Tibial artery (tissue), 4 donors: Measurements from ENCODE around the gene CRY2.
A peak's percentile ranks its signal among the peaks of the same experiment; 100 is the strongest.

Experiments used
- DNase-seq, 2 donors: peaks; one replicate each; pipeline ENCODE4 v3.0.0-alpha.2; 2019
- H3K27ac ChIP-seq, 2 donors: fragments of 200-600 bp; sonication (generic) in 1 of 2; 1 replicate in 1 of 2; 2 replicates in 1 of 2; pipeline ENCODE4 v1.5.1; 2018 to 2019; ENCODE audit warnings: mild to moderate bottlenecking in 1 of 2
- H3K27me3 ChIP-seq, 2 donors: fragments of 200-600 bp; sonication (generic) in 1 of 2; one replicate each; pipeline versions ENCODE4 v1.5.1 to v1.6.0; 2016 to 2019
- H3K36me3 ChIP-seq, 3 donors: fragments of 200-600 bp; sonication (generic) in 2 of 3; one replicate each; pipeline ENCODE4 v1.5.1; 2016 to 2019; ENCODE audit warnings: mild to moderate bottlenecking in 2 of 3
- H3K4me1 ChIP-seq, 4 donors: fragments of 200-600 bp; sonication (generic) in 2 of 4; 1 replicate in 3 of 4; 2 replicates in 1 of 4; pipeline ENCODE4 v1.5.1; 2016 to 2019
- H3K4me3 ChIP-seq, 2 donors: fragments of 200-600 bp; sonication (generic) in 1 of 2; 1 replicate in 1 of 2; 2 replicates in 1 of 2; pipeline ENCODE4 v1.5.1; 2018 to 2019; ENCODE audit warnings: mild to moderate bottlenecking in 2 of 2
- H3K9me3 ChIP-seq, 3 donors: fragments of 200-600 bp; sonication (generic) in 1 of 3; one replicate each; pipeline ENCODE4 v1.5.1; 2016 to 2019
- intact Hi-C: fragments of 100-400 bp; cut with DNase I; formaldehyde crosslinking; loops from one replicate; pipeline ENCODE4 v1.15.0; 2023; ENCODE audit warnings: low total_unique reads
- TF ChIP-seq, protein P1 (sequence below), 2 experiments: fragments of 200-600 bp in 1 of 2; fragments of 450-650 bp in 1 of 2; IDR thresholded peaks; one replicate each; pipeline ENCODE4 v1.5.1; 2017 to 2019; ENCODE audit warnings: antibody characterized with exemption in 2 of 2, mild to moderate bottlenecking in 1 of 2, moderate library complexity in 1 of 2

Gene CRY2

DNA sequence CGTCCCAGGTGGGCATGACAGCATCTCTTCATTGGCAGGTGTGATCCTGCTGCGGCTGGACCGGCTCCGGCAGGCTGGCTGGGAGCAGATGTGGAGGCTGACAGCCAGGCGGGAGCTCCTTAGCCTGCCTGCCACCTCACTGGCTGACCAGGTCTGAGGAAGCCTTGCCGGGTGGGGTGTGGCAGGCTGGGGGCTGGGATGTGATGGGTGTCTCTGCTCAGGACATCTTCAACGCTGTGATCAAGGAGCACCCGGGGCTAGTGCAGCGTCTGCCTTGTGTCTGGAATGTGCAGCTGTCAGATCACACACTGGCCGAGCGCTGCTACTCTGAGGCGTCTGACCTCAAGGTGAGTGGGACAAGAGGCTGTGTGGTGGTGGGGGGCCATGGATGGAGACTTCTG lies 78.7 kb downstream of the CRY2 start:
- peak in 1 of 2 donors; percentile 63 for DNase-seq
- intact Hi-C loops: no loop called here

DNA sequence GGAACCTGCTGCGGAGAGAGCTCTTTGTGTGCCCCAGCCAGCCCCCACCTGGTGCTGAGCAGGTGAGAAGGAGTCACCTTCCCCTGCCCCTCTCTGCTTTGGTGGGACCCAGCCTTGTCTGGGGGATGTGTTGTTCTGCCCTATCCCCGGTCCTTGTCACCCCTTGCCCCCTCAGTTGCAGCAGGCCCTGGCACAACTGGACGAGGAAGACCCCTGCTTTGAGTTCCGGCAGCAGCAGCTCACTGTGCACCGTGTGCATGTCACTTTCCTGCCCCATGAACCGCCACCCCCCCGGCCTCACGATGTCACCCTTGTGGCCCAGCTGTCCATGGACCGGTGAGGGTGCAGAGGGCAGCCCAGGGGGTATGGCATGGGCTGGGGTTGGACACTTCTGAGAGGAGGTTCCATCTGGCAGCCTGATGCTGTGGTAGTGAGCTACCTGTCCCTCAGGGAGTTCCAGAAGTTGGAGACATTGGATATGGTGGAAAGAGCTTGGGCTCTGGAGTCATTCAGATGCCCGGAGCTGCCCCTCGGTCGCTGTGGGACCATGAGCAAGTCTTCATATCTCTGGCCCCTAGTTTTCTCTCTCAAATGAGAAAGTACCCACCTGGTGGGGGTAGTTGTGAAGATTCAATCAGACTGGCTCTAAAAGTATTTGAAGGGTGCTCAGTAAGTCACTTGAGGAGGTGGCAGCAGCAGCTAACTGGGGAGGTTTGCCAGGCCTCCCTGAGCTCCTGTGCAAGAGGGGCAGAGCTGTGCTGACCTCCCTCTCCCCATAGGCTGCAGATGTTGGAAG lies 79.5 kb downstream of the CRY2 start:
- TF ChIP-seq, protein P1, sequence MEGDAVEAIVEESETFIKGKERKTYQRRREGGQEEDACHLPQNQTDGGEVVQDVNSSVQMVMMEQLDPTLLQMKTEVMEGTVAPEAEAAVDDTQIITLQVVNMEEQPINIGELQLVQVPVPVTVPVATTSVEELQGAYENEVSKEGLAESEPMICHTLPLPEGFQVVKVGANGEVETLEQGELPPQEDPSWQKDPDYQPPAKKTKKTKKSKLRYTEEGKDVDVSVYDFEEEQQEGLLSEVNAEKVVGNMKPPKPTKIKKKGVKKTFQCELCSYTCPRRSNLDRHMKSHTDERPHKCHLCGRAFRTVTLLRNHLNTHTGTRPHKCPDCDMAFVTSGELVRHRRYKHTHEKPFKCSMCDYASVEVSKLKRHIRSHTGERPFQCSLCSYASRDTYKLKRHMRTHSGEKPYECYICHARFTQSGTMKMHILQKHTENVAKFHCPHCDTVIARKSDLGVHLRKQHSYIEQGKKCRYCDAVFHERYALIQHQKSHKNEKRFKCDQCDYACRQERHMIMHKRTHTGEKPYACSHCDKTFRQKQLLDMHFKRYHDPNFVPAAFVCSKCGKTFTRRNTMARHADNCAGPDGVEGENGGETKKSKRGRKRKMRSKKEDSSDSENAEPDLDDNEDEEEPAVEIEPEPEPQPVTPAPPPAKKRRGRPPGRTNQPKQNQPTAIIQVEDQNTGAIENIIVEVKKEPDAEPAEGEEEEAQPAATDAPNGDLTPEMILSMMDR (IDR thresholded peaks at IDR 0.05): no peak
- no peaks in the 10 kb centered on the region for H3K9me3 ChIP-seq

More for the DNA sequence above, 78.7 kb downstream of the CRY2 start:
- TF ChIP-seq, protein P1 (IDR thresholded peaks at IDR 0.05): no peak
- Histone ChIP-seq H3K9me3 (no peaks in the 10 kb centered on the region), H3K27ac (no peak overlapping the region), H3K27me3 (peaks cover 11 to 54% of the 10 kb centered on the region in 2 donors), H3K36me3 (peaks cover 0 to 14% (median 0%) of the 10 kb centered on the region in 3 donors), H3K4me3 (no peak overlapping the region), H3K4me1 (peaks cover 10 to 25% (median 14%) of the 10 kb centered on the region in 4 donors)

DNA sequence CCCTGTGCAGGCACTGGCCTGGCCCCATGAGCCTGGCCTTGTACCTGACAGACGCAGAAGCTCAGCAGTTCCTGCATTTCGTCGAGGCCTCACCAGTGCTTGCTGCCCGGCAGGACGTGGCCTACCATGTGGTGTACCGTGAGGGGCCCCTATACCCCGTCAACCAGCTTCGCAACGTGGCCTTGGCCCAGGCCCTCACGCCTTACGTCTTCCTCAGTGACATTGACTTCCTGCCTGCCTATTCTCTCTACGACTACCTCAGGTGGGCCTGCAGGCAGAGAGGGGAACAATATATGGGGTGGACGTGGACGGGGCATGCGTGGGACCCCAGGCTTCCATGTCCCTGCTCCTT lies 80.0 kb downstream of the CRY2 start:
- TF ChIP-seq, protein P1 (IDR thresholded peaks at IDR 0.05): no peak
- Histone ChIP-seq H3K9me3 (no peaks in the 10 kb centered on the region), H3K27me3 (peaks cover 6 to 43% of the 10 kb centered on the region in 2 donors), H3K4me1 (peaks cover 5 to 15% (median 9%) of the 10 kb centered on the region in 4 donors), H3K36me3 (peaks cover 6 to 27% (median 13%) of the 10 kb centered on the region in 3 donors), H3K4me3 (no peak overlapping the region), H3K27ac (no peak overlapping the region)
- peak in 1 of 2 donors; percentile 60 for DNase-seq
- intact Hi-C loops: no loop called here

More for the DNA sequence above, 79.5 kb downstream of the CRY2 start:
- intact Hi-C loops: no loop called here
- no peak overlapping the region for H3K4me3 ChIP-seq
- peaks cover 0 to 21% (median 7%) of the 10 kb centered on the region in 3 donors for H3K36me3 ChIP-seq
- H3K27me3 ChIP-seq: peaks cover 11 to 49% of the 10 kb centered on the region in 2 donors
- H3K4me1 ChIP-seq: peaks cover 10 to 21% (median 14%) of the 10 kb centered on the region in 4 donors
- no peak overlapping the region for H3K27ac ChIP-seq
- DNase-seq: peak in 1 of 2 donors; percentile 55

DNA sequence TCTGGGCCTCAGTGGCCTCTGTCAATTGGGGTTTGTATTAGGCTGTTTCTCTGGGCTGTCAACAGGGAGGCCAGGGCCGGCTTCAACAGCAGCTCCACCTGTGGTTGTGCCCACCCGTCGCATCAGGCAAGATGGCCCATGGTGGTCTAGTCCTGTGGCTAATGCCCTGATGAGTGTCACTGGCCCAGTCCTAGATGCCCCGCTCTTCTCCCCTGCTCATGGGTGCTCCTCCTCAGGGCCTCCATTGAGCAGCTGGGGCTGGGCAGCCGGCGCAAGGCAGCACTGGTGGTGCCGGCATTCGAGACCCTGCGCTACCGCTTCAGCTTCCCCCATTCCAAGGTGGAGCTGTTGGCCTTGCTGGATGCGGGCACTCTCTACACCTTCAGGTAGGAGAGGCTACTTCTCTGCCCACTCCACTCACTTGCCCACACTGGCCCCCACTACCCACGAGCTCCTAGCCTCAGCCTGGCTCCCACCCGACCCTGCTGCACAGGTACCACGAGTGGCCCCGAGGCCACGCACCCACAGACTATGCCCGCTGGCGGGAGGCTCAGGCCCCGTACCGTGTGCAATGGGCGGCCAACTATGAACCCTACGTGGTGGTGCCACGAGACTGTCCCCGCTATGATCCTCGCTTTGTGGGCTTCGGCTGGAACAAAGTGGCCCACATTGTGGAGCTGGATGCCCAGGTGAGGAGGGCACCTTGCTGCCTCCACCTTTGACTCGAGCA lies 80.6 kb downstream of the CRY2 start:
- peaks cover under 1 to 38% of the 10 kb centered on the region in 2 donors for H3K27me3 ChIP-seq
- intact Hi-C loops: no loop called here
- no peak overlapping the region for H3K27ac ChIP-seq
- peaks cover 0 to 10% (median 4%) of the 10 kb centered on the region in 4 donors for H3K4me1 ChIP-seq
- DNase-seq: peak in 1 of 2 donors; percentile 62
- H3K4me3 ChIP-seq: no peak overlapping the region
- no peaks in the 10 kb centered on the region for H3K9me3 ChIP-seq
- TF ChIP-seq, protein P1 (IDR thresholded peaks at IDR 0.05): no peak
- H3K36me3 ChIP-seq: peaks cover 11 to 32% (median 14%) of the 10 kb centered on the region in 3 donors

DNA sequence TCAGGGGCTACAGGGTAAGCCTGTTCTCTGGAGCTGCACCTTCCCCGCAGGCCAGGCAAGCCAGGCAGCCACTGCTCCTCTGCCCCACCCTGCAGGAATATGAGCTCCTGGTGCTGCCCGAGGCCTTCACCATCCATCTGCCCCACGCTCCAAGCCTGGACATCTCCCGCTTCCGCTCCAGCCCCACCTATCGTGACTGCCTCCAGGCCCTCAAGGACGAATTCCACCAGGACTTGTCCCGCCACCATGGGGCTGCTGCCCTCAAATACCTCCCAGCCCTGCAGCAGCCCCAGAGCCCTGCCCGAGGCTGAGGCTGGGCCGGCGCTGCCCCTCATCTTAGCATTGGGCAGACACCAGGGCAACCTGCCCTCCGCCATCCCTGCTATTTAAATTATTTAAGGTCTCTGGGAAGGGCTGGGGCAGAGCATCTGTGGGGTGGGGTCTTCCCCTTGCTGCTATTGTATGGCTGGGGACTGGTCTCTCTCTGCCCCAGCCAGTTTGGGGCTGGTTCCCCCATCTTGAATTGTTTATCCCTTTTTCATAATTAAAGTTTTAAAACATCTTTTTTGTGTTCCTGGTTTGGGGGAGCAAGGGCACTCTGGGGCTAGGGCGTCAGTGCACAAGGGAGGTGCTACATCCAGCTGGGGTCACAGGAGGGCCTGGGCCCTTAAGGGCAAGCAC lies 81.4 kb downstream of the CRY2 start:
- Histone ChIP-seq H3K36me3 (peaks cover 18 to 41% (median 23%) of the 10 kb centered on the region in 3 donors), H3K4me1 (peaks cover 0 to 3% (median 0%) of the 10 kb centered on the region in 4 donors), H3K9me3 (no peaks in the 10 kb centered on the region), H3K4me3 (no peak overlapping the region), H3K27ac (no peak overlapping the region), H3K27me3 (peaks cover 0 to 31% of the 10 kb centered on the region in 2 donors)
- peak in 1 of 2 donors; percentile 54 for DNase-seq
- intact Hi-C loops: no loop called here
- TF ChIP-seq, protein P1 (IDR thresholded peaks at IDR 0.05): no peak
